ENCODE measurements around the gene ZNF688.
"Not testable (repeated sequence)": the region's sequence is repeated elsewhere in the genome, so short reads cannot be mapped to it uniquely, and the experiment has no call there.

ZNF688 gene

DNA sequence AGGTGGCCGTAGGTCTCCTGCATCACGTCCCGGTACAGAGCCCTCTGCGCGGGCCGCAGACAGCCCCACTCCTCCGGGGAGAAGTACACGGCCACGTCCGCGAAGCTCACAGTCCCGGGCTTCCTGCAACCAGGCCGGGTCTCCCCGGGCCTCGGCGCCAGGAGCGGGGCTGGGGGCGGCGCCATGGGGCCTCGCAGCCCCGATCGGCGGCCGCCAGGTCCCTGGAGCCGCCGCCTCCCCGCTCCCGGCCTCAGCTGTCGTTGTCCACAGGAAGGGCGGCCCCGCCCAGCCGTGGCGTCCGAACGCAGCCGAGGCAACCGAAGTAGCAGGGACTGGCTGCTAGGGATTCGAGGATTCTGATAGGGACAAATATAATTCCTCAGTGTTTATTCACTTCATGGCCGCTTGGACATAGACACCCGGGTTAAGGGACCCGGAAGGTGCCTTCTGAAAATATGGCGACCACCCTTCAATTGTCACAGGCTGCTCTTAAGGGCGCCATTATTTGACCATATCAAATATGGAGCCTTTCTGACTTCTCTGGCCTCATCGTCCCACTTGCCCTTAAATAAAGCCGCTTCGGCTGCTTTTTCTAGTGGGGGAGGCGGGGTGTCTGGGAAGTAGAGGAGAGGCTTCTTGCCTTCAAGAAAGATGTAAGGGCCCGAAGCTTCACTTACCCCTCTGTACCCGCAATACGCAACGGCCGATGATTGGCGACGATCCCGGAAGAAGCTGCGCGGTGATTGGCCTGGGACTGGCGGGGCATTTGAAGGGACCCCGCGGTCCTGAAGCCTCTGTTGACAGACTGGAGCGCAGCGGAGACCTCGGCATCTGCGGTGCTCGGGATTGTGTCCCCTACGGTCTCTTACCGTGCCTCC lies at the start of gene ZNF688:
TSS of gene ZNF688 (minus strand) at position 270 of the 878 bp plus-strand sequence. CDS start at position 185, 85 bp downstream.
- peak; percentile 97 for DNase-seq

DNA sequence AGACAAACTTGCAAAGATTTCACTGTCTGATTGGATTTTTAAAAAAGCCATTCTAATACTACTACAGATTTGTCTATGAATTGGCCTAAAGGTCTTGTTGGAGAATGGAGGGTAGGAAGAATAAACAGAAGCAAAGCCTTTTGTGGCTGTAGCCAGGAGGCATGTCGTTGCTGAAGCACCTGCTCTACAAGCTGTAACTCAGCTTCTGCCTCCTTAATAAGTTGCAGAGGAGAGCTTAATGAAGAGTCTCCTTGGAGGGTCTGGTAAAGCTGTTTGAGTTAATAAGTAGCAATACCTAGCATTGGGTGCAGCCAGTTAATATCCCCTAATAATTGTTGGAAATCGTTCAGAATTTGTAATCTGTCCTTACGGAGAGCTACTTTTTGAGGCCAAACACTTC lies 48.7 kb upstream of the ZNF688 start:
- DNase-seq = no peak

DNA sequence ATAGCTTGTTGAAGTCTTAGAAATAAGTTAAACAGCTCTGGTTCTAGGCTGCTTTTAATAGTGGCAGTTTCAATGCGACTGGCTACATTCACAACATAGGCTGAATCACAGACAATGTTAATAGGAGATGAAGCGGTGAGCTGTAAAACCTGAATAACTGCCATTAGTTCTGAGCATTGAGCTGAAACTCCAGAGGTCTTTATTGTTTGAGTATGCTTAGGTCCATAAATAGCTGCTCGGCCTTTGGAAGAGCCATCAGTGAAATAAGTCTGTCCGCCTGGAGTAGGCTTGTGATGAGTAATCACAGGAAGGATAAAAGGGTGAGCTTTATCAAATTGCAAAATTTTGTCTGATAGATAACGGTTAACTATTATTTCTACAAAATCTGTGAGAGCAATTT lies 48.1 kb upstream of the ZNF688 start:
- DNase-seq = no peak

- DNase-seq = no peak
These were observed 47.7 kb upstream of the ZNF688 start for GRCh38 chr16:30619202-30619601.

GRCh38 chr16:30615358-30616091 lies 44.0 kb upstream of the ZNF688 start:
- peak; percentile 82 for DNase-seq

DNA sequence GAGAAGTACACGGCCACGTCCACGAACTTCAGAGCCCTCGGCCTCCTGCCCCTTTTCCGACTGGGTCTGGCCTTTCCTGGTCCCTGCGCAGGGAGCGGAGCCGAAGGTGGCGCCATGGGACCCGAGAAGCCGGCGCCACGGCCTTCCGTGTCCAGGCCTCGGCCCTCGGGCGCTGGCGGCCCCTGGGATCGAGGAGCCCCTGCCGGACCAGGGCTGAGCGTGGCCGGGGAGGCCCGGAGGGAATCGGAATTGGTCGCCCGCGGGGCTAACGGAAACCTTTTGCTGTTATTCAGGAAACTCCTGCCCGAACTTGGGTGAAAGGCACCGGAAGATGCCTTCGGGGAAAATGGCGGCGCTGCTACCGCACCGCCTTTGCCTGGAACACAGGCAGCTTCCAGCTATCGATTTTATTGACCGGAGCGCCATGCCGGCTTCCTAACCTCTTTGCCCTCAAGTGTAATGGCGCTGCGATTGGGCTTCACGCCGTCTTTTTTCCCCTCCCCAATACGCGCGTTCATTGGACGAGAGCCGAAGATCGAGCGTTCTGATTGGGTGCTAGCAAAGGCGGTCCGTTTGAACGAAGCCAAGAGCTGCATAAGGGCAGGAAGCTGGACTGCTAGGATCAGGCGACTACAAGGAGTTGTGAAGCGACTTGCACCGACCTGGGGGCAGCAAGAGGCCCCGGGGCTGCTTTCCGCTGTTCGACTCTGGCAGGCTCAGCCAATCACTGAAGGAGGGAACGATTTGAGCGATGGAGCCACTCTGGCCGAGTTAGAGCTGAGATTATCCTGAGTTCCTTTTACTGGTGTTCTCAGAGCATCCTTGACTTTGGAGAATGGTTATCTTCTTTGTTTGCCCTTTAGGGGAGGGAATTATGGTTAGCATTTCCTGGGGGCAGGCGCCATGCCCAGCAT lies 38.7 kb upstream of the ZNF688 start, which contains the start of gene ZNF689:
TSS of gene ZNF689 (minus strand) at position 464 of the 914 bp plus-strand sequence. CDS start at position 116, 348 bp downstream.
- peak; percentile 98 for DNase-seq

- peak; percentile 46 for DNase-seq
These were observed 37.8 kb upstream of the ZNF688 start for GRCh38 chr16:30609002-30609925.

DNA sequence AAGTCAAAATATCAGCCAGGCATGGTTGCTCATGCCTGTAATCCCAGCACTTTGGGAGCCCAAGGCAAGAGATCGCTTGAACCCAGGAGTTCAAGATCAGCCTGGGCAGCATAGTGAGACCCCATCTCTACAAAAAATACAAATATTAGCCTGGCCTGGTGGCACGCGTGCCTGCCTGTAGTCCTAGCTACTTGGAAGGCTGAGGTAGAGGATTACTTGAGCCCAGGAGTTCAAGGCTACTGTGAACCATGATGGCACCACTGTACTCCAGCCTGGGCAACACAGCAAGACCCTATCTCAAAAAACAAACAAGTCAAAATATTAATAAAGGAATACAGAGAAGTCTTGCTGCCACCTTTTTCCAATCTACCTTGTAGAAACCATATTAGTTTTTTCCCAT lies 34.5 kb upstream of the ZNF688 start:
- no peak for DNase-seq

GRCh38 chr16:30605158-30605557 lies 33.6 kb upstream of the ZNF688 start:
- no peak for DNase-seq

- no peak for DNase-seq
These were observed 32.9 kb upstream of the ZNF688 start for GRCh38 chr16:30604316-30604947.

DNA sequence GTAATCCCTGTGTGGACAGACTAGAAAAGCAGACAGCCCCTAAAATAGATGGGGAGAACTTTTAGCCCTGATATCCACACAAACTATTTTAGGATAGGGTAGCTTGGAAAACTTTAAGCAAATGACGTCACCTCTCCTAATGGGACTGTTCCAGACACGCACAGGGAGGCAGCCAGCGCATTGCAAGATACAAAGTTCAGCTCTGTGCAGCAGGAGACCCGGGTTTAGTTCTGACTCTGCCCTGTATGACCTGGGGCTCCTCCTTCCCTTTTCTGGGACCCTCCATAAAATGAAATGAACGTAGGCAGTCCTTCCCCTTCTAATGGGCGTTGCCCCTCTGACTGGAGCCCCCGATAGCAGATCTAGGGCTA lies 32.4 kb upstream of the ZNF688 start:
- DNase-seq = no peak

DNA sequence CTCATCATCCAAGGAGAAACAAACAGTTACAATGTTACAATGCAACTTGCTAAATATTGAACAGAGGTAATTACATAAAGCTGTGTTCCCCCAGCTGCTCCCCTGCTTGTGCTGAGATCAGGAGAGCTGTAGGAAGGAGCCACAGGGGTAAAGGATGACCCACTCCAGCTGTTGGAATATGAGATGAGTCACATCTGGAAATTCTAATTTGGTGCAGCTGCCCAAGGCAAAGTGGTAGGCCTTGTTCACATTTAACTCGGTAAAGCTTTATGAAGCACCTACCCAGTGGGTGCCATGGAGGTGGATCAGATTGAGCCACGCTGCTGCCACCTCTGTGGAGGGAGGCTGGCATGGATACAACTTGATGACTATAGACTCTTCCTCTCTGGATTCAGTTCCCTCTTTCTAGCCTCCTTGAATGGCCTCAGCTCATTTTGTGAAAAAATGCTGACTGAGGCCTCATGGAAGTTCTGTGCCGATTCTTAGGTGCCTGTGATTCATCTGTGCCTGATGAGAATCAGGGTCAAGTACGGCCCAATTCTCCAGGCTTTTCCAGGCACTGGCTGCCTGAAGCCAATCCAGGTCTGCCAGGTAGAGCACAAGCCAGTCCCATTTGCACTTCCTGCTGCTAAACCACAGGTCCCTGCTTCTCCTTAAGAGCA lies 31.2 kb upstream of the ZNF688 start:
- no peak for DNase-seq

GRCh38 chr16:30601966-30602365 lies 30.5 kb upstream of the ZNF688 start:
- DNase-seq = no peak

DNA sequence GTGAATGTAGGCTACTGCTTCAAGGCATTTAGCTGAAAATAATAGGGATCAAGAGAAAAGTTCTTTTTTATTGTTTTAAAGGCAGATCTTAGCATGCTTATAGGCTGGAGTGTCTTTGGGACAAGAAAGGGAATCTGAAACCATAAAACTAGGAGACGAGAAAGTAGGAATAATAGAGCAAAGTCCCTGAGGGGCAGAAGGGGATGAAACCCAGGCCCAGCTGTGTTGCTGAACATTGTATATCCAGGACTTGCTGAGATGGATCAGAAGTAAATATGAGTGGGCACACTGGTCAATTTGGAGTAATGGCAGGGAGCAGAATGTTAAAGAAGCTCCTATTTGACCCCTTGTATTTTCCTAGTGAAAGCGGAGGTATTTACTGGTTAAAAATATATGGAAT lies 29.4 kb upstream of the ZNF688 start:
- DNase-seq = no peak

GRCh38 chr16:30600215-30600614 lies 28.7 kb upstream of the ZNF688 start:
- no peak for DNase-seq

GRCh38 chr16:30592871-30593270 lies 21.4 kb upstream of the ZNF688 start:
- DNase-seq = no peak

- DNase-seq = not testable (repeated sequence)
These were observed 19.4 kb upstream of the ZNF688 start for GRCh38 chr16:30590869-30591268.

DNA sequence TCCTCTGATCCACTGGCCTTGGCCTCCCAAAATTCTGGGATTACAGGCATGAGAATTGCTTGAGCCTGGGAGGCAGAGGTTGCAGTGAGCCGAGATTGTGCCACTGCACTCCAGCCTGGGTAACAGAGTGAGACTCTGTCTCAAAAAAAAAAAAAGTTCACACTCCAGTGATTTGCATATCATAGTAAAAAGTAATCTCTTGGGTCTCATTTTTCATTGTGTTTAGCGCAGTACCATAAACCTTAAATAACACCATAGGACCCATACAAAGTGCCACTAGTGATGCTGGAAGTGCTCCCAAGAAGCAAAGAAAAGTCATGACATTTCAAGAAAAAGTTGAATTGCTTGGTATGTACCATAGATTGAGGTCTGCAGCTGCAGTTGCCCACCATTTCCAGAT lies 18.1 kb upstream of the ZNF688 start:
- not testable (repeated sequence) for DNase-seq

- no peak for DNase-seq
These were observed 17.1 kb upstream of the ZNF688 start for GRCh38 chr16:30588651-30589050.

DNA sequence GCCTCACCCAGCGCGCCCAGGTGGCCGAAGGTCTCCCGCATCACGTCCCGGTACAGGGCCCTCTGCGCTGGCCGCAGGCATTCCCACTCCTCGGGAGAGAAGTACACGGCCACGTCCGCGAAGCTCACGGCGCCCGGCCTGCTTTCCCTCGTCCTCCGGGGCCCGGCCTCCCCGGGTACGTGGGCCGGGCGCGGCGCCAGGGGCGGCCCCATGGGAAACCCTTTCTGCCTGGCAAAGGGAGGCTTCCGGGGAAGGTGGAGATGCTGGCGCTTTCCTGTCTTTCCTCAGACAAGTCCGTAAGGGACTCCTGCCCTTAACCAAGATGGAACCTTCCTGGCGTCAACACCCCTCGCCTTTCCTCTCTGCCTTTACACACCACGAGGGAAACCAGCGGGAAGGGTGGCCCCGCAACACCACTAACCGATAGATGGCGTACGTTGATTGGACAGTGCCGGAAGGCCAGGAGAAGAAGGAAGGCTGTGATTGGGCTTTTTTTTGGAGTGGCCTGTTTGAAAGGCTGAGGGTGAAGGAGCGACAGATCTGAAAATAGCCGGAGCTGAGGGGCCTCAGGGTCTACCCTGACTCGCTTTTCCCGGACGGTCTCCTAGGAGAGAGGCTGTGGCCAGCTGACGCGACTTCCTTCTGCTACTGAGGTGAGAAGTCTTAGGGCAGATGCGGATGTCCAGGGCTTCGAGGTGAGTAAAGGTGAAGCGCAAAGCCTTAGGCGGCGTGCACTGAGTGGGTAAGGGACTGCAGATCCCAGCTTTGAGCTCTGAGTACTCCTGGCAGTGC lies 14.1 kb upstream of the ZNF688 start, which contains the start of gene ZNF785:
TSS of gene ZNF785 (minus strand) at position 298 of the 792 bp plus-strand sequence. CDS start at position 212, 86 bp downstream.
- DNase-seq = peak; percentile 98
